Left lung (tissue), 14 donors: ENCODE data around the gene SEPTIN12. TPM values are rescaled to one million over a fixed set of nuclear protein-coding genes. Genes with fewer than 3 reads are reported as not detected.
A peak's percentile ranks its signal among the peaks of the same experiment; 100 is the strongest.

Experiments used
- ATAC-seq: fragments of 200-7000 bp; cut with Tn5 transposase; one replicate; pipeline ENCODE4 v1.9.1; 2020; ENCODE audit warnings: moderate library complexity
- DNase-seq, 4 donors: peaks; one replicate each; pipeline ENCODE4 v3.0.0-alpha.2; 2013 to 2020
- H3K27ac ChIP-seq, 2 donors: fragments of 200-600 bp; sonication (generic) in 1 of 2; one replicate each; pipeline versions ENCODE4 v1.5.0 to v1.8.0; 2020 to 2021
- H3K27me3 ChIP-seq, 2 donors: fragments of 200-600 bp; sonication (generic) in 1 of 2; one replicate each; pipeline versions ENCODE4 v1.5.0 to v1.8.0; 2020 to 2021
- H3K36me3 ChIP-seq, 2 donors: fragments of 200-600 bp; sonication (generic) in 1 of 2; one replicate each; pipeline versions ENCODE4 v1.5.0 to v1.8.0; 2020 to 2021
- H3K4me1 ChIP-seq, 2 donors: fragments of 200-600 bp; one replicate each; pipeline ENCODE4 v1.8.0; 2021
- H3K4me3 ChIP-seq, 2 donors: fragments of 200-600 bp; sonication (generic) in 1 of 2; one replicate each; pipeline versions ENCODE4 v1.5.0 to v1.8.0; 2020 to 2021; ENCODE audit warnings: mild to moderate bottlenecking in 1 of 2
- H3K9me3 ChIP-seq, 2 donors: fragments of 200-600 bp; sonication (generic) in 1 of 2; one replicate each; pipeline versions ENCODE4 v1.5.0 to v1.8.0; 2020 to 2021
- CTCF ChIP-seq, 2 donors: fragments of 200-600 bp; sonication (generic) in 1 of 2; IDR thresholded peaks; one replicate each; pipeline versions ENCODE4 v1.5.0 to v1.8.0; 2021; ENCODE audit warnings: antibody characterized with exemption in 2 of 2
- intact Hi-C, 2 donors: fragments of 100-400 bp; cut with DNase I; formaldehyde crosslinking; loops; one replicate each; pipeline versions ENCODE4 v1.11.2 to v1.14.2; 2022
- long read RNA-seq, 12 donors: library from polyadenylated mRNA in 2 of 12; unstranded in 2 of 12; transcript quantifications; one replicate each; pipeline ENCODE4 v2.0.0 and lab custom pipeline, GENCODE V29; 2019 to 2026
- polyA plus RNA-seq, 6 donors: library from polyadenylated mRNA; unstranded; fragments of 120-200 nt; gene quantifications; one replicate each; pipeline ENCODE4 v1.2.1, GENCODE V29; 2013; ENCODE audit not compliant: insufficient read length in 6 of 6
- total RNA-seq, 2 donors: library from RNA; stranded (reverse); fragmentation: NEBNext Ultra II Directional; extraction: Animal tissue kit (Norgen Biotek cat#: 25700); gene quantifications; one replicate each; pipeline ENCODE4 v1.2.1, GENCODE V29; 2021
- donor health status: DM: no; HTN: yes; CAD: no.
- donor health status: DM: no; HTN: no; CAD: no.

The SEPTIN12 gene, protein sequence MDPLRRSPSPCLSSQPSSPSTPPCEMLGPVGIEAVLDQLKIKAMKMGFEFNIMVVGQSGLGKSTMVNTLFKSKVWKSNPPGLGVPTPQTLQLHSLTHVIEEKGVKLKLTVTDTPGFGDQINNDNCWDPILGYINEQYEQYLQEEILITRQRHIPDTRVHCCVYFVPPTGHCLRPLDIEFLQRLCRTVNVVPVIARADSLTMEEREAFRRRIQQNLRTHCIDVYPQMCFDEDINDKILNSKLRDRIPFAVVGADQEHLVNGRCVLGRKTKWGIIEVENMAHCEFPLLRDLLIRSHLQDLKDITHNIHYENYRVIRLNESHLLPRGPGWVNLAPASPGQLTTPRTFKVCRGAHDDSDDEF
- total RNA-seq = not detected
- 10 to 100 TPM in 1 of 6 donors, under 1 TPM in 2, not detected in 3; 0.28 to 14.6 (median 0.65) TPM for polyA plus RNA-seq
- long read RNA-seq, donor 1 = 0 reads
- long read RNA-seq, donor 2 = 0 reads
- long read RNA-seq, donor 3 = 0 reads
- long read RNA-seq, donor 4 = 0 reads
- long read RNA-seq, donor 5 = 0 reads
- long read RNA-seq, donor 6 = 0 reads
- long read RNA-seq, donor 7 = 0 reads
- long read RNA-seq, donor 8 = 0 reads
- long read RNA-seq, donor 9 = 0 reads
- long read RNA-seq, donor 10 = 0 reads
- long read RNA-seq, donor 11 = 0 reads
- long read RNA-seq, donor 12 = 0 reads

DNA sequence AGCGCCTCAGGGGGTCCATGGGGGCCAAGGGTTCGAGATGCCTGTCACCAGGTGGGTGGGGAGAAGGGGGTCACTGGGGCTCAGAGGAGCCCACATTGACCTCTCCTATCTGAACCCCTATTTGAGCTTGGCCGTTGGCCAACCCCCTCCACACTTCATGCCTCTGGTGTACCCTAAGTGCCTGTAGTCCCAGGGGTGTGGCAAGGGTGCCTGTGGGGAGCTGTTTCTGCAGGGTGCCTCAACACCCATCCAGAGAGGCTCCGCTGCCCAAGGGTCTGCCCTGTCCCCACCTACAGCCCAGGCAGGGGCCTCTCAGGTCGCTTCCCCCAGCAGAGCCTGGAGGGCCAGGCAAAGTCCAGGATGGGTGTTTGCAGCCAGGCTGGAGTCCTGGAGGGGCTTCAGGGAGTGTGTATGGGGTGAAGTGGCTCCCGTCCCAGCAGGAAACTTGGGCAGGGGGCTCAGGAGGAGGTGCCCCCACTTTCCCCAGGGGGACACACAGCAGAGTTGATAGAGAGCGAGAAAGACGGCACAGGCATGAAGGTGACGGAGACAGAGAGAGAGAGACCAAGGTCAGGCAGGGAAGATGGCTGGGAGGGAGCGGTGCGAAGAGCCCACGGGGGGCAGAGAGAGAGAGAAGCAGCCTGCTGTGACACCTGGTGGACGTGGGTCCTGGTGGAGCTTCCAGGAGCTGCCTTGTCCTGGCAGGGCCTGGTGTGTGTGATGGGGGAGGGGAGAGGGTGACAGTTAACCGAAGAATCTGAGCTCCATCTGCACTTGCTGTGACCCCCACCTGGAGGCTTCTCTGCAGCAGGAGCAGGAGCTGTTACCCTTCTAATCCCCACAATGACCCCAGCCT is at the start of gene SEPTIN12:
Gene SEPTIN12 (minus strand): TSS at position 719 of the 856 bp plus-strand sequence. CDS start 700 bp downstream, at position 19.
- no peaks in the 10 kb centered on the region for H3K36me3 ChIP-seq
- intact Hi-C loops = no loop called here
- no peaks in the 10 kb centered on the region for H3K4me1 ChIP-seq
- no peak for ATAC-seq
- no peak within 1 kb of the TSS for H3K4me3 ChIP-seq
- H3K27me3 ChIP-seq = no peaks in the 10 kb centered on the region
- H3K27ac ChIP-seq = no peak within 1 kb of the TSS
- no peak for TF ChIP-seq CTCF (IDR thresholded peaks at IDR 0.05)
- H3K9me3 ChIP-seq = no peaks in the 10 kb centered on the region
- peak in 1 of 4 donors; percentile 43 for DNase-seq

- no peak overlapping the region for H3K4me3 ChIP-seq
- DNase-seq (no peak), ATAC-seq (no peak)
- TF ChIP-seq CTCF (IDR thresholded peaks at IDR 0.05) = no peak
- H3K27ac ChIP-seq = no peak overlapping the region
- peaks cover 4 to 99% of the 10 kb centered on the region in 2 donors for H3K36me3 ChIP-seq
- H3K27me3 ChIP-seq = no peaks in the 10 kb centered on the region
- H3K9me3 ChIP-seq = no peaks in the 10 kb centered on the region
- H3K4me1 ChIP-seq = no peaks in the 10 kb centered on the region
- intact Hi-C loops = no loop called here
These were observed 48.6 kb upstream of the SEPTIN12 start for GRCh38 chr16:4836727-4837126.

DNA sequence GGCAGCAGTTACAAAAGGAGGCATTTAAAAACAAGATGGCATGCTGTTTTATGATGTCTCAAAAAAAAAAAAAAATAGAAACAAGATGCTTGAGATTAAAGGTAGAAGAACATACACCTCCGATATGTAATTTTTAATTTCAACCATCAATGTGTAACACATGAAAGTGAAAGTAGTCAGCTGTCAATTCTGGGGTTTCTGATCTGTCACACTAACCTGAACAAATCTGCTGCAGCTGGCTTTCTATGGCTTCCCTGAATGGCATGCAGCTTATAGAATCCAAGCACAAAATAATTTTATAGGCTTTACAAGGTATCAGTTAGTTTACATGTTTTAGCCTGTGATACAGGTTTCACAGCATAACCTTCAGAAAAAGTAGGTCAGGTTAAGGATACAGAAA is 45.4 kb upstream of the SEPTIN12 start:
- no peaks in the 10 kb centered on the region for H3K9me3 ChIP-seq
- no peak for TF ChIP-seq CTCF (IDR thresholded peaks at IDR 0.05)
- no peak overlapping the region for H3K27ac ChIP-seq
- DNase-seq (no peak), ATAC-seq (no peak)
- H3K36me3 ChIP-seq = peaks cover 7 to 99% of the 10 kb centered on the region in 2 donors
- H3K4me3 ChIP-seq = no peak overlapping the region
- no peaks in the 10 kb centered on the region for H3K4me1 ChIP-seq
- H3K27me3 ChIP-seq = no peaks in the 10 kb centered on the region
- intact Hi-C loops = no loop called here

GRCh38 chr16:4832698-4833343 is 44.7 kb upstream of the SEPTIN12 start:
- Histone ChIP-seq H3K36me3 (peaks cover 7 to 99% of the 10 kb centered on the region in 2 donors), H3K9me3 (no peaks in the 10 kb centered on the region), H3K4me1 (no peaks in the 10 kb centered on the region), H3K4me3 (no peak overlapping the region), H3K27me3 (no peaks in the 10 kb centered on the region), H3K27ac (no peak overlapping the region)
- no peak for DNase-seq
- no peak for ATAC-seq
- TF ChIP-seq CTCF (IDR thresholded peaks at IDR 0.05) = no peak
- intact Hi-C loops = no loop called here
